COR-L47 (cell line): ENCODE measurements around the gene AUTS2.
"Not testable (repeated sequence)": the region's sequence is repeated elsewhere in the genome, so short reads cannot be mapped to it uniquely, and the experiment has no call there.

ENCODE experiments used
- DNase-seq: peaks from one replicate; lab custom pipeline; 2025; lab: John Stamatoyannopoulos, UW

The AUTS2 gene

GRCh38 chr7:70779321-70779720, 1181.0 kb downstream of the AUTS2 start:
- no peak for DNase-seq

- DNase-seq, result no peak
Measured at GRCh38 chr7:70781922-70782311, 1183.6 kb downstream of the AUTS2 start.

DNA sequence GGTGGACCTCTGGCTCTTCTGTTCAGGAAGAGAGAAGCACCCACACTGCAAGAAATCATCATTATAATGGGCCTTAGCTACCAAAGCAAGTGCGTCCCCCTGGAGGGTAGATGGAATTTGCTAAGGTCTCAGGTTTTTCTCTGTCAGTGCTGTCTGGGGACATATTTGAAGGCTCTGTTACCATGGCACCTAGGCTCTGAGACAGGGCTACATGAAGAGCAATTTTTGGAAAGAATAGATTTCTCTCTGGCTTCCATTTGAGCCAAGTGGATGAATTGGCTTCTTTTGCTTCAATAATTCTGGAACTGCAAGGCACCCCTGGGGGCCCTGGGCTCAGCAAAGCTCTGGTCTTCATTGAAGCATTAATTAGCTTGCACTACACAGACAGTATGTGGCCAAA, 1184.5 kb downstream of the AUTS2 start:
- no peak for DNase-seq

GRCh38 chr7:70785427-70785826, 1187.2 kb downstream of the AUTS2 start:
- DNase-seq, result no peak

DNA sequence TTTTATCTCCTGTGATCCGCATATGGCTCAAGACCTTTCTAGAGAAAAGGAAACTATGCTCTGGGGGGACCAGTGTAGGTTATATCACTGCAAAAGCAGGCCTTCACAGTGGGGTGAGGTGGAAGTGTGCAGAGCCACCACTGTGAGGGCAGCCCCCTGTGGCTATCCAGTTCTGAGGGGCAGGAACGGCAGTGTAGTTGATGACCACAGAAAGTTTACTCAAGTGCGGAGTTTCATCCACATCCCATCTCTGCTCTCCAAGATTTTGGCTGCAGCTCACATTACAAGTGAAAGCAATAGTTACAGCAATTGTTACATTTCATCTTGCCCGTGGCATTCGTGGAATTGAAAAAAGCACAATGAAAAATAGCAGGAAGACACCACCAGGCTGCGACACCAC, 1187.8 kb downstream of the AUTS2 start:
- no peak for DNase-seq

GRCh38 chr7:70787286-70787685, 1189.0 kb downstream of the AUTS2 start:
- no peak for DNase-seq

DNA sequence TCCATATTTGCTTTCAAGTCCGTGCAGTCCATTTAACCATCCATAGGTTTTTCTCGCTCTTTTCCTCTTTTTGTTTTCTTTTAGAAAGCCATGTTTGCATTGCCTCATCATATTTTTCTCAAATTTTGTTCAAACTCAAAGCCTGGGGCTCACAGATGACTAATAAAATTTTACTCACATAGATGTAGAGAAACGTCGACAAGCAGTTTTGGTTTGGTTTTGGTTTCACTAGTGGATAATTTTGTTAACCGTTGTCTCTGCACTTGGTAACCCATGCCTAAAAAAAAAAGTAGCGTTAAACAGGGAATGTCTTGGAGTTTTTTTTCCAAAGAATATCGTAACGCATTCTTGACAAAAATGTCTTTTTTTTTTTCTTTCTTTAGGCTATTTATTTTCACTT, 1189.5 kb downstream of the AUTS2 start:
- DNase-seq, result no peak

- DNase-seq, result no peak
Measured at GRCh38 chr7:70788276-70788675, 1190.0 kb downstream of the AUTS2 start.

- DNase-seq, result no peak
Measured at GRCh38 chr7:70789481-70790214, 1191.4 kb downstream of the AUTS2 start.

- no peak for DNase-seq
Measured at GRCh38 chr7:70790215-70791073, 1192.2 kb downstream of the AUTS2 start.

DNA sequence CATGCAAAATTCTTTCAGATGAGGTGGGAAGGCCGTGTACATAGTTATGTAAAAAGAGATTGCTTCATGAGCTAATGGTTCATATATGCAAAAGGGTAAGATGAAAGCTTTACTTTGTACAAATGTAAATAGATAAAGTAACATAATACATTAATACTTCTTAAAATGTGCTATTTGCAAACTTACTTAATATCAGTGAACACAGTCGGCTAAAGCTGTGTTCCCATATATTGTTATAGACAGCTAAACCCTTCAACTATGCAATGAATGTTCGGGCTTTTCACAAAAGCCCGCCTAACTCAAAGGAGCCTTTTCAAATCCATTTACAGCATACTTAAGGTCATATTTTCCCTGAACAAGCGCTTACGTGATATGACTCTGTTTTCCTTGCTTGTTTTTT, 1193.1 kb downstream of the AUTS2 start:
- no peak for DNase-seq

DNA sequence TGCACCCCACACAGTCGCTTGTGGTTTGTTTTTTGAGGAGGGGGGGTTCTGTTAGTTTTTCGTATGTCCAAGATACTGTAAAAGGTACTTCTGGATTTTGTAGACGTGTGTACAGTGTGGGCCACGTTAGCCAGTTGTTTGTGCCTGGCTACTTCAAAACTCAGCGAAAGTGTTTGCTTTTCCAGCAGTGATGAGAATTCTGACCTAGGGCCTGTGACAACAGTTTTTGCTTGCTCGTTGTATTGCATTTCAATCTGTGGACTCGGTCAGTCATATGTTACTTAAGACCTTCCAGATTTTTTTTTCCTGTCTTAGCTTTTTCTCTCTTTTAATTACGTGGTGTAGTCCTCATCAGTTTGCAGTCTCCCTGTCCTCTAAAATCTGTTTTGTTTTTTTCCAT, 1194.8 kb downstream of the AUTS2 start:
- DNase-seq, result no peak

GRCh38 chr7:70793821-70794220, 1195.5 kb downstream of the AUTS2 start:
- DNase-seq, result no peak

- DNase-seq, result no peak
Measured at GRCh38 chr7:70794962-70795361, 1196.7 kb downstream of the AUTS2 start.

DNA sequence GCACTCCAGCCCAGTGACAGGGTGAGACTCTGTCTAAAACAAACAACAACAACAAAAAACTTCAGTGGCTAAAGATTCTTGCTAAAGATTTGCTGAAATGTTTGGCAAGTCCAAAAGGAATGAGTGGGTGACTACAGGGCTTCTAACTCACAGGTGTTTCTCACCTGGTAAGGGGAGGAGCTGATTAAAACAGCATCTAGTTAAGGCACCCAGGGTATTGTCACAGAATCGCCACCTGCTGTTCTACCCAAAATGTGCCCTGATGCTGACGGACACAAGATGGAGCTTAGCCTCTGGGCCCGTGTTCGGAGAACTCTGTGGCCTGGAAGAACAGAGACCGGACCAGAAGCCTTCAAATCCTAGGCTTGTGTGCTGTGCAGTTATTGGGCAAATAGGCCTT, 1197.7 kb downstream of the AUTS2 start:
- DNase-seq, result no peak

DNA sequence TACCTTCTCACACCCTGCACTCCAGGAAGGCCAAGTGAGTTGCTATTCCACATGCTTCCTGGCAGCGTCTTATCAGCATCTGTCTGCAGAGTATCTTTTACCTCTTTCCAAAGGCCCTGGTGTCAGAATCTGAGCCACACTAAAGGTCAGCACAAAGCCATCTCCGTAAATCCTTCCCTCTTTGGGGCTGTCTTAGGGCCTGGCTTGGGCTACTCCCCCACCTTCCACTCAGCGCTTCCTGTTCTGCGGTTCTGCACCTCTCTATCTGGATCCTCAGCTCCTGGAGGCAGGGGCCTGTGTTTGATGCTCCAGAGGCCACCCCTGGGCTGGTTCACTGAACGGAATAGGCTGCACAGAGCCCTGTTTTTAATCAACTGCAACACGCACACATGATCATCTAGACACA, 1198.8 kb downstream of the AUTS2 start:
- DNase-seq, result no peak

DNA sequence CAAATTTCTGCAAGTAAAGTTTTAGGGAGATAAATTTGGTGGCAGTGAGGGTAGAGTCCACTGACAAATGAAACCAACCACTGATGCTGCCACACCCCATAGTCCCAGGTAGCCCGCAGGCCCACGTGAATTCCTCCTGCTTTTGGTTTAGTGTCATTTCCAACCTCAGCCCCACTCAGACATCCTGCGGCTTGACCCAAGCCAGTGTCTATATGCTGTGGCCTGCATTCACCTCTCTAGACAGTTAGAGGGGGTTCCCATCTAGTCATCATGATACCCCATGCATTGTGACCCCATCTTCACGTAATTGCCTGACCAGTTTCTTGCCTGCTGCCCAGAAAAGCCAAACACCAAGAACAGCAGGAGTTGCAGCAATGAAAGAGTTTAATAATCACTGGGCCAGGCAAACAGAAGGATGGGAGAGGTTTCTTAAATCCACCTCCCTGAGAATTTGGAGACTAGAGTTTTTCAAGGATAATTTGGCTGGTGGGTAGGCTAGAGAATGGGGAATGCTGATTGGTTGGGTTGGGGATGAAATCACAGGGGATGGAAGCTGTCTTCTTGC, 1201.6 kb downstream of the AUTS2 start:
- DNase-seq, result no peak

DNA sequence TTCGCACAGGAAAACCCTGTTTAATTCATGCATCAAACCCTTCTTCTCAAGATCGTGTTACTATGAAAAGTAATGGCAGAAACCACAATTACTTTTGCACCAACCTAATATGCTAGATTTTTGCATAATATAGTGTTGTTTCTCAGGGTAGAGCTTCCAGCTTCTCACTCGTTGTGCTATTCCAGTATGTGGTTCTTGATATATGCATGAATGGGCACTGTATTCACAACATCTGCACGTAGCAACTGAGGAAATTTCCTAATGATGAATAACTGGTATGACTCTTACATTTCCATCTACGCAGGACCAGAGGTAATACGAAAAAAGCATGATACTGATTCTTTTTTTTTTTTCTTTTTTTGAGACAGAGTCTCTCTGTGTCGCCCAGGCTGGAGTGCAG, 1207.1 kb downstream of the AUTS2 start:
- DNase-seq, result no peak

DNA sequence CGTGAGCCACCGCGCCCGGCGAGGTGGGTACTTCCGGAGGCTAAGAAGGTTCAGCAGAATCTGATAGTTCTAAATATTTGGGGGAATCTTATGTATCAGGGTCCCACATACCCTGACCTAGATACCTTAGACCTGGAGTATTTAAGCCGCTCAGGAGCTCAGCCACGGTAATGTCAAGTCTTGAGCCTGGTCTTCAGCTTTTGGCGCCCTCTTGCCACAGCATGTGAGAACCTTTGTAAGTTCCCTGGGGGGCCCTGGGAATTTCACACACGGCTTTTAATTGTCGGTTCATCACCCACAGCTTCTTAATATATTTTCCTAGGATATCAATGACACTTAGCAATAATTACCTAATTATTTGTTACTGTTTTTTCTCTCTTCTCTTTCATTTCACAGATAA, 1209.4 kb downstream of the AUTS2 start:
- no peak for DNase-seq

DNA sequence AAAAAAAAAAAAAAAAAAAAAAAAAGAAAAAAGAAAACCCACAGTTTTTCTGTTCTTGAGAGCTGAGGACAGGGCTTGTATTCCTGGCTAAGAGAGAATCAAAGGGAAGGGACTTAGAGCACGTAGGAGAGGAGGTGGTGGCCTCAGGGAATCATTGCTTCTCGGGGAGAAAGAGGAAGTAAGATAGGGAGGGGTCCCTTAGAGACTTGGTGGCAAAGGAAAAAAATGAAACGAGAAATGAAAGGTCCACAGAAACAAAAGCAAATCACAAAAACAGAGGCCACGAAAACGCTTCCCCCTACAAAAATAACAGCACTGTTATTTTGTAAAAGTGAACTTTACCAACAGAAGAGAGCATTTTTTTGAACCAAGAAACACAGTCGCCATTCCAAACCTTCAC, 1210.6 kb downstream of the AUTS2 start:
- DNase-seq, result no peak

GRCh38 chr7:70810558-70811139, 1212.4 kb downstream of the AUTS2 start:
- DNase-seq, result no peak

- DNase-seq, result no peak
Measured at GRCh38 chr7:70812511-70812910, 1214.2 kb downstream of the AUTS2 start.

- DNase-seq, result not testable (repeated sequence)
Measured at GRCh38 chr7:70822490-70822889, 1224.2 kb downstream of the AUTS2 start.
